Esophagus (tissue), 2 donors: Measurements from ENCODE around the gene SLC4A4. TPM values are rescaled to one million over a fixed set of nuclear protein-coding genes. Genes with fewer than 3 reads are reported as not detected.

ENCODE experiments used
- H3K27ac ChIP-seq, 2 donors: one replicate each; pipeline ENCODE4 v1.5.1; 2013; ENCODE audit warnings: low read depth in 2 of 2, mild to moderate bottlenecking in 2 of 2, inconsistent platforms in 1 of 2, low read length in 1 of 2, moderate library complexity in 1 of 2
- H3K27me3 ChIP-seq, 2 donors: one replicate each; pipeline ENCODE4 v1.6.1; 2013; ENCODE audit warnings: low read length in 2 of 2, control low read depth in 1 of 2, mild to moderate bottlenecking in 1 of 2; ENCODE audit not compliant: insufficient read depth in 2 of 2, control insufficient read depth in 1 of 2
- H3K36me3 ChIP-seq, 2 donors: one replicate each; pipeline ENCODE4 v1.6.1; 2013; ENCODE audit warnings: low read length in 1 of 2; ENCODE audit not compliant: control insufficient read depth in 2 of 2, insufficient read depth in 2 of 2
- H3K4me1 ChIP-seq, 2 donors: one replicate each; pipeline ENCODE4 v1.6.1; 2013; ENCODE audit warnings: low read length in 1 of 2; ENCODE audit not compliant: control insufficient read depth in 2 of 2, insufficient read depth in 2 of 2
- H3K4me3 ChIP-seq, 2 donors: one replicate each; pipeline ENCODE4 v1.5.1; 2013; ENCODE audit warnings: low read length in 2 of 2, mild to moderate bottlenecking in 2 of 2, low read depth in 1 of 2, moderate library complexity in 1 of 2
- H3K9me3 ChIP-seq, 2 donors: one replicate each; pipeline ENCODE4 v1.6.1; 2013; ENCODE audit warnings: mild to moderate bottlenecking in 2 of 2, low read depth in 1 of 2, low read length in 1 of 2, moderate library complexity in 1 of 2; ENCODE audit not compliant: control insufficient read depth in 2 of 2, insufficient read depth in 1 of 2
- WGBS, 2 donors: extraction: QIAGEN DNeasy Blood & Tissue Kit; methylation state at CpG; one replicate each; pipeline ENCODE4 v1.1.7; 2013; 5-methylcytosine and 5-hydroxymethylcytosine counted together
- polyA plus RNA-seq, 2 donors: library from polyadenylated mRNA; stranded (reverse); fragments of 200-250 nt; gene quantifications; one replicate each; pipeline ENCODE4 v1.2.3, GENCODE V29; 2013
- donor health status: healthy with polysubstance abuse.
- donor health status: Bipolar disorder and iron deficiency.

Gene SLC4A4
- polyA plus RNA-seq, 2 donors: 0.39 to 0.75 TPM

DNA sequence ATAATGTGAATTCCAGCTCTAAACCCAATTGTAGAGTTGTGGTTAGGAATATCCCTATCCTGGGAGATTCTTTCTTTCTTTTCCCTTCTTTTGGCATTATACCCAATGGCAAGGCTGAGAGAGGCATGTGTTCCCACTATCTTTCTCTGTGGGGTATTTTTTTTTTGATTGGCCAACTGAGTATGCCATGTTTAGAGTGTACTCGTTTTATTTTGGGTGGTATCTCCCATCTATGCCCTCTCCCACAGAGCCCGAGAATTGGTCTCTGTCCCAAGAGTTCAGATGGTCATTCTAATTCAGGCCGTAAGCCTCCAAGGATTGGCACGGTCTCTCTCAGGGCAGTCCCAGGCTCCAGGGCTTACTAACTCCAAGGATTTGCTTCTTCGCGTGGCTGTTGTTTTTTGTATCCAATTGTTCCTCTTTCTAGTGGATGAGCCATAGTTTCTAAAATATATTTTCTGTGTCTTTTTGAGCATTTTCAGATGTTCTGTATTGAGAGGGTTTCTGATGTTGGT is 198.8 kb downstream of the SLC4A4 start:
- Histone ChIP-seq H3K27me3 (no peaks in the 10 kb centered on the region), H3K27ac (no peak overlapping the region), H3K9me3 (no peaks in the 10 kb centered on the region), H3K4me1 (no peaks in the 10 kb centered on the region), H3K36me3 (no peaks in the 10 kb centered on the region), H3K4me3 (no peak overlapping the region)
- 91 to 93% methylated on average over 6 of the region's 6 CpGs for WGBS, 2 donors

DNA sequence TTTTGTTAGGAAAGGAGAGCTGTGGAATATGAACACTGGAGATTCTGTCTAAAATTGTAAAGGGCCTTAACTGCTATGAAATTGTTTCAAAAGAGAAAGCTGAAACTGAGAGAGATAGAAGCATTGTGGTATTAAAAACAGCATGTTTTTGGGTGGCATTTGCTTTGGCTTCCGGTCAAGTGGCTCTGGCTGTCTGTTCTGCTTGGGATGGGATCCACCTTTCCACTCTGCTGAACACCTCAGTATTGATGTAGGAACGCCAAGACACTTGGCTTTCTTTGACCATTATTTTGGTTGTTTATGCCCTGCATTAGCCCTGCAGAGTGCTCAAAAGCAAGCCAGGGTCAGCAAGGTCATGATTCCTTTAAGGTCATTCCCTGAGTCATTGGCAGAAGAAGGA is 199.7 kb downstream of the SLC4A4 start:
- Histone ChIP-seq H3K4me3 (no peak overlapping the region), H3K27me3 (no peaks in the 10 kb centered on the region), H3K27ac (no peak overlapping the region), H3K9me3 (no peaks in the 10 kb centered on the region), H3K4me1 (no peaks in the 10 kb centered on the region), H3K36me3 (no peaks in the 10 kb centered on the region)
- 57 to 77% methylated on average over 2 of the region's 2 CpGs for WGBS, 2 donors

DNA sequence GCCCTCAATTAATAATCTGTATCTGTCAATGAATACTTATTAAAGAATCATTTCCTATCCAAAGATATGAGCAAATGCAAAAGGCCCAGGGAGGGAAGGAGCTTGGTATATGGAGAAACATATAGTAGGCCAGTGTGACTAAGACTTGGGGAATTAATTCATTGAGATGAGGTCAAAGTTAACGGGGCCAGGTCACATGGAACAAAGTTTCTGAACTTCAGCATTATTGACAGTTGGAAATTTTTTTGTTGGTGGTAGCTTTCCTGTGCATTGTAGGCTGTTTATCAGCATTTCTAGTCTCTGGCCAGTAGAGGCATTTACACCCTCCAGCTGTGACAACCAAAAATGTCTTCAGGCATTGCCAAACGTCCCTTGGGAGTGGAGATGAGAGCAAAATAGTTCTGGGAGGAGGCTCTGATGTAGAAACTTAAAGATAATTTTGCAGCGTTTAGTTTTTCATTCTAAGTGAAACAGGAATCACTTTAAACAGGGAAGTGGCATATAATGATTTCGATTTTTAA is 202.0 kb downstream of the SLC4A4 start:
- H3K4me1 ChIP-seq: no peaks in the 10 kb centered on the region
- WGBS, 2 donors: 55 to 58% methylated on average over 4 of the region's 4 CpGs

DNA sequence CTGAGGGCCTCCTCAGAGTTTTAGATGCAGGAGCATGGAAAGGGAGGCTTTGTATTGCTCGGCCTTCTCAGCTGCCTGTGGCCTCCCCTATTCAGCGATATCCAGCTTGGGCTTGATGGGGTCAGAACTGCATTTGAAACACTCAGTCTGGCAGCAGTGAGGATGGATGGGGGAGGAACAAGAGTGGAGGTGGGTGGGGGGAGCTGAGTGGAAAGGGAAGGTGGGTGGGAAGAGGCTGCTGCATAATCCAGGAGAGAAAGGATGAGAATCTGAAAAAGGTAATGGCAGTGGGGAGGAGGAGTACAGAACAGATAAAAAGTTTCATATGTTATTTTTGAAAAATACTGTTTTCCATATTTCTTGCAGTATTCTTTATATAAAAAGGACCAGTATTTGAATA is 202.7 kb downstream of the SLC4A4 start:
- WGBS, 2 donors: 92 to 94% methylated on average over 2 of the region's 2 CpGs
- H3K9me3 ChIP-seq: no peaks in the 10 kb centered on the region
- no peak overlapping the region for H3K27ac ChIP-seq
- H3K4me3 ChIP-seq: no peak overlapping the region
- no peaks in the 10 kb centered on the region for H3K36me3 ChIP-seq
- no peaks in the 10 kb centered on the region for H3K4me1 ChIP-seq
- H3K27me3 ChIP-seq: no peaks in the 10 kb centered on the region

More for the DNA sequence above, 202.0 kb downstream of the SLC4A4 start:
- no peaks in the 10 kb centered on the region for H3K36me3 ChIP-seq
- H3K27me3 ChIP-seq: no peaks in the 10 kb centered on the region
- no peak overlapping the region for H3K27ac ChIP-seq
- no peak overlapping the region for H3K4me3 ChIP-seq
- H3K9me3 ChIP-seq: no peaks in the 10 kb centered on the region

DNA sequence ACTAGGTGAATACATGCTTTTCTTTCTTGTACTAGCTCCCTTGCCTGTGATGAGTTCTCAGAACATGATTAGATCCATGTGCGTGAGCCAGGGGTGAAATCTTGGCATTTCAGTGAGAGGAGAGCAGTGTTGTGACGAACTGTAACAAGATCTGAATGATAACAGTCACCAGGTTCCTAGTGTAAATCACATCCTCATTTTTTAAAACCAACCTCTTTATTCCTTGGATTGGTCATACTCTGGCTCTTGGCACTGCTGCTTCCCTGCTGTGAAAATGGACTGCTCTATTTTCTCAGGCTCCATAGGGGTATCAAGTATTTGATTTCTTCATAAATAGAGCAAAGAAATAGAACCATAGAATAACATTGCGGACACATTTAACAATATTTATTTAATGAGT is 206.3 kb downstream of the SLC4A4 start:
- H3K27ac ChIP-seq: no peak overlapping the region
- WGBS, 2 donors: 55 to 59% methylated on average over 3 of the region's 3 CpGs
- no peaks in the 10 kb centered on the region for H3K4me1 ChIP-seq
- H3K27me3 ChIP-seq: no peaks in the 10 kb centered on the region
- H3K4me3 ChIP-seq: no peak overlapping the region
- no peaks in the 10 kb centered on the region for H3K36me3 ChIP-seq
- no peaks in the 10 kb centered on the region for H3K9me3 ChIP-seq

DNA sequence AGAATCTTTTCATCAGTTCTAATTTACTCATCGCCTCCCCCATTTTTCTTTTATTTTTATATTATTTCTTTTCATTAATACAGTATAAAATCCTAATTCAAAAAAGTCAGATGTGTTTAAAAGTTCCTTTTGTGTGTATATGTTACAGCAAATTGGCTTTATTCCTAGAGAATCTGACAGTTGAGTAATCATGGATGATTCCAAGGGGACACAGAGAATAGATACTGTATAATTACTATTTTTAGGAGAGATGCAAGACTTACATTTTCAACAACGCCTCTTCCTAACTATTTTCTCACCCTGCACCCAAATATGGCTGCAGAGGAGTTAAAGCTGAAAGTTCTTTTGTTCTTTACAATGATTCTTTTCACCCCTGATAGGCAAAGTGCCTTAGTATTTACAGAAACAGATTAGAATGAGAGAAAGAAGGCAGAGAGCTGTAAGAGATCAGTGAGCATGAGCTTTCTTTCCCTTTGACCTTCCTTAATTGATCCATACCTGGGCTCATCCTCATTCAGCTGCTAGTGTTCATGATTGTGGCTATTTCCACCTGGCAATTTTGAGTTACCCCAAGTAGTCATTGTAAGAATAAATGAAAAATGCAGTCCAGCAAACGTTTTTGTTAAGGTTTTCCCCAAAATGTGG is 210.8 kb downstream of the SLC4A4 start:
- Histone ChIP-seq H3K27me3 (no peaks in the 10 kb centered on the region), H3K36me3 (no peaks in the 10 kb centered on the region), H3K4me3 (no peak overlapping the region), H3K4me1 (no peaks in the 10 kb centered on the region), H3K9me3 (no peaks in the 10 kb centered on the region), H3K27ac (no peak overlapping the region)
- WGBS, 2 donors: 57% methylated on average over 3 of the region's 3 CpGs

DNA sequence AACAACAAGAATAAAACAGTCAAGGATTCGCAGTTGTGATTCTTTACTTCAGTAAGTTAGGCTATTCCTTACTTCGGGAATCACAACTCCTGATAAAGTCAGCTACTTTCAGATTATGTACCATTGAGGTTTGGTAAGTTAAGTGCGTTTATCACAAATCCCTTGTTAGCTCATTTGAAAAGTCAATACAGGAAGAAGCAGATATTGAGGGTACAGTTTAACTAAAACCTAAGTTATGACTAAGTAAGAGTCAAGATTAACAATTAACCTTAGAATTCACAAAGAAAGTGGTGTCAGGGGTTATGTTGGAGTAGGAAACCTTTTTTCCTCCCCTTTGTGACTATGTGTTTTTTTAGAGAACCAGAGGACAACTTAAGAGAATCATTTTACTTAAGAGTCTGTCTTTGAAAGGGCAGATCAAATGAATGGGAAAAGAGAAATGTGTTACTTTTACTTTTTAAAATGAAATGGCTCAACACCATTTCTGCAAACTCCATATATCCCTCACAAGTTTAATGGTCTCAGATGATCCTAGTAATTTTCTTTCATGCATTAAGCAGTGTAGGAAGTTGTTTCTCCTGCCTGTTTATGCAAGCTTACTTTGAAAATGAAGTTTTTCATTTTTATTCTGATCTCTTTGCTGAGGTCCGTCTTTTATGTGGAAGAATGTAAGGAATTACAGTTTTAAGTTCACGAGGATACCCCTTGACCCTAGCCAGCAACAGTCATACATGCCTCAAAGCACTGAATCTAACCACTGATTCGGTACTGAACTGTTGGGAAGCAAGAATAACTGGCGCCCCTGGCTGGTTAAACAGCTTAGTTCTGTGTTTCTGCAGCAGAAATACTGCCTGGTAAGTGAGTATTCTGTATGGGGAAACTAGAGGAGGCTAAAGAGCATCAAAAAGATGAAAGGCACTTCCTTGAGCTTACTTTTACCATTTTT is 211.7 kb downstream of the SLC4A4 start:
- Histone ChIP-seq H3K4me1 (no peaks in the 10 kb centered on the region), H3K9me3 (no peaks in the 10 kb centered on the region), H3K36me3 (no peaks in the 10 kb centered on the region), H3K27me3 (no peaks in the 10 kb centered on the region), H3K4me3 (no peak overlapping the region), H3K27ac (no peak overlapping the region)
- WGBS, 2 donors: 66 to 73% methylated on average over 7 of the region's 7 CpGs

DNA sequence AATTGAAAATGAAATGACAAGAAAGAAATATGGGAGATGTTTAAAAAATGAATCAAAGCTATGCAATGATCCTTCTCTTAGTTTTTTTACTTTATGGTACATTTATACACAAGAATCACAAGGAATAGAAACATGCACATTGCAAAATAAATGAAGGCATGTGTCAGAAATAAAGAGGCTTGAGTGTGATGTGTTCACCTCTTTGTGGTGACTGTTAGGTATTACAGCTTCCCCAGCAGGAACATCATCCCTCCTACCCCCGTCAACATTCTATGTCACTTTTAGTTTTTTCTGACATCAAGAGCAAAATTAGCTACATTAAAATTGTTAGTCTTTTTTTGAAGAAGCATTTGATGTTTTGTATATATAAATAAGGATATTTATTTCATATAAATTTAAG is 214.8 kb downstream of the SLC4A4 start:
- 51 to 55% methylated on average over 1 of the region's 1 CpG for WGBS, 2 donors

DNA sequence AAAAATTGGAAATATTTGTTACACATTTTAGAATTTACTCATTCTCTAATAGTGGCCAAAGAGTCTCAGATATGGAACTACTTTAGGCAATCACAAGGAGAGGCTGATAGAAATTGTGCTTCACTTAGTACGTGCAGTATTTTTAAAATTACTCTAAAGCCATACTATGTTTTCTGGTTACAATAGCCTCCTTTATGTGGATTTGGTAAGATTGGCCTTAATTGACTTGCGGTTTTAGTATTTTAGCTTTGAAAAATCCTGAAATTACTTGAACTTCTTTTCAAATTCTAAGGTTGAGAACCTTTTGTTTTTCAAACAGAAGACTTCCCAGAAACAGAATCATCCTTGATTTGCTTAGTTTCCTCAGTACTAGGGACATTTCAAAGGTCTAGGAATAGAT is 215.2 kb downstream of the SLC4A4 start:
- Histone ChIP-seq H3K27ac (no peak overlapping the region), H3K36me3 (no peaks in the 10 kb centered on the region), H3K9me3 (no peaks in the 10 kb centered on the region), H3K27me3 (no peaks in the 10 kb centered on the region), H3K4me3 (no peak overlapping the region), H3K4me1 (no peaks in the 10 kb centered on the region)
- 83 to 88% methylated on average over 2 of the region's 2 CpGs for WGBS, 2 donors

More for the DNA sequence above, 214.8 kb downstream of the SLC4A4 start:
- H3K4me3 ChIP-seq: no peak overlapping the region
- H3K27me3 ChIP-seq: no peaks in the 10 kb centered on the region
- no peaks in the 10 kb centered on the region for H3K9me3 ChIP-seq
- no peak overlapping the region for H3K27ac ChIP-seq
- H3K36me3 ChIP-seq: no peaks in the 10 kb centered on the region
- no peaks in the 10 kb centered on the region for H3K4me1 ChIP-seq
